HL-60 (cell line): Measurements from ENCODE around the gene GORASP2.

ENCODE experiments used
- CTCF ChIP-seq: IDR thresholded peaks from one replicate; pipeline ENCODE4 v1.5.1; 2011; ENCODE audit warnings: low read length, control low read depth, inconsistent platforms; ENCODE audit not compliant: insufficient read depth
- GABPA ChIP-seq: IDR thresholded peaks from 2 replicates; pipeline ENCODE4 v1.6.1; 2012; ENCODE audit warnings: low read depth

- TF ChIP-seq GABPA = no peak
- TF ChIP-seq CTCF = no peak
Observed at GRCh38 chr2:170967553-170967952, 38.5 kb downstream of the GORASP2 start.
